H54 (cell line): ENCODE data around the gene NFAM1.

Experiments
- DNase-seq: peaks from one replicate; pipeline ENCODE4 v3.0.0; 2011; ENCODE audit warnings: low spot score, mixed read lengths; ENCODE audit not compliant: insufficient read length
- FAIRE-seq: peaks from 3 replicates; lab custom pipeline; 2011; peaks lifted over from hg19 to GRCh38; lab: Jason Lieb, UNC
- POLR2A ChIP-seq: IDR thresholded peaks from 2 replicates; pipeline ENCODE4 v1.6.1; 2011; ENCODE audit warnings: low read depth, mild to moderate bottlenecking, low read length

Gene NFAM1

GRCh38 chr22:42450862-42451261, 18.7 kb upstream of the NFAM1 start:
- no peak for TF ChIP-seq POLR2A
- no peak for FAIRE-seq
- DNase-seq = no peak

GRCh38 chr22:42446151-42446550, 13.9 kb upstream of the NFAM1 start:
- DNase-seq = no peak
- FAIRE-seq = no peak
- TF ChIP-seq POLR2A = no peak

- no peak for TF ChIP-seq POLR2A
- peak; percentile 70 for DNase-seq
- FAIRE-seq = peak; percentile 41
Measured at GRCh38 chr22:42444077-42444904, 12.1 kb upstream of the NFAM1 start.

- DNase-seq (no peak), FAIRE-seq (no peak)
Measured at GRCh38 chr22:42443240-42444076, 11.3 kb upstream of the NFAM1 start.

GRCh38 chr22:42442748-42443147, 10.5 kb upstream of the NFAM1 start:
- DNase-seq (no peak), FAIRE-seq (no peak)
- TF ChIP-seq POLR2A = no peak

More at GRCh38 chr22:42443240-42444076, 11.3 kb upstream of the NFAM1 start:
- no peak for TF ChIP-seq POLR2A

- TF ChIP-seq POLR2A = no peak
- DNase-seq (no peak), FAIRE-seq (no peak)
Measured at GRCh38 chr22:42440728-42441127, 8.5 kb upstream of the NFAM1 start.

GRCh38 chr22:42439821-42440674, 7.8 kb upstream of the NFAM1 start:
- no peak for TF ChIP-seq POLR2A
- peak; percentile 22 for DNase-seq
- FAIRE-seq = no peak

GRCh38 chr22:42439021-42439567, 6.9 kb upstream of the NFAM1 start:
- TF ChIP-seq POLR2A = no peak
- FAIRE-seq (no peak), DNase-seq (no peak)

- FAIRE-seq = no peak
- no peak for DNase-seq
- no peak for TF ChIP-seq POLR2A
Measured at GRCh38 chr22:42438293-42438650, 6.1 kb upstream of the NFAM1 start.

GRCh38 chr22:42437488-42438292, 5.5 kb upstream of the NFAM1 start:
- FAIRE-seq (no peak), DNase-seq (peak; percentile 50)
- TF ChIP-seq POLR2A = no peak

GRCh38 chr22:42436404-42436803, 4.2 kb upstream of the NFAM1 start:
- no peak for FAIRE-seq

GRCh38 chr22:42434748-42435425, 2.7 kb upstream of the NFAM1 start:
- no peak for DNase-seq
- no peak for TF ChIP-seq POLR2A
- no peak for FAIRE-seq

More at GRCh38 chr22:42436404-42436803, 4.2 kb upstream of the NFAM1 start:
- no peak for DNase-seq
- TF ChIP-seq POLR2A = no peak
